H1 (cell line): ENCODE measurements around the gene C22orf31. TPM values are rescaled to one million over a fixed set of nuclear protein-coding genes. Genes with fewer than 3 reads are reported as not detected.

Source experiments
- CTCF ChIA-PET: fragments of 300-600 bp; sonication (Branson Sonifier 250); formaldehyde crosslinking; loops from one replicate; lab custom pipeline; 2021; ENCODE audit not compliant: partially characterized antibody; lab: Charles Lee
- POLR2A ChIA-PET: fragments of 300-600 bp; sonication (Branson Sonifier 250); formaldehyde crosslinking; loops from one replicate; lab custom pipeline; 2021; ENCODE audit warnings: inconsistent platforms; ENCODE audit not compliant: partially characterized antibody; lab: Charles Lee
- DNase-seq, 2 experiments: peaks; one replicate each; pipeline versions ENCODE4 v3.0.0 to v3.0.0-alpha.2; 2010 to 2022; ENCODE audit warnings: low spot score in 2 of 2, low read depth in 1 of 2, mixed read lengths in 1 of 2
- FAIRE-seq: peaks from 2 replicates; lab custom pipeline; 2011; peaks lifted over from hg19 to GRCh38; lab: Jason Lieb, UNC
- H2AFZ ChIP-seq: 2 replicates; pipeline ENCODE4 v1.8.1; 2012; ENCODE audit warnings: low read length, inconsistent platforms
- H2AK5ac ChIP-seq: 2 replicates; pipeline ENCODE4 v1.6.1; 2013; ENCODE audit warnings: low read depth, low read length
- H2BK120ac ChIP-seq: replicated peaks from 2 replicates; pipeline ENCODE3; 2013; ENCODE audit warnings: low read depth, low read length, inconsistent platforms
- H2BK12ac ChIP-seq: 2 replicates; pipeline ENCODE4 v1.6.1; 2013; ENCODE audit warnings: low read depth, low read length
- H2BK15ac ChIP-seq: 2 replicates; pipeline ENCODE4 v1.6.1; 2013; ENCODE audit warnings: low read length
- H2BK20ac ChIP-seq: 2 replicates; pipeline ENCODE4 v1.6.1; 2013; ENCODE audit warnings: low read length
- H2BK5ac ChIP-seq: 2 replicates; pipeline ENCODE4 v1.6.1; 2013; ENCODE audit warnings: low read depth, low read length
- H3K14ac ChIP-seq: 2 replicates; pipeline ENCODE4 v1.6.1; 2013; ENCODE audit warnings: inconsistent platforms; ENCODE audit not compliant: insufficient read length
- H3K18ac ChIP-seq: 2 replicates; pipeline ENCODE4 v1.6.1; 2013; ENCODE audit warnings: low read length; ENCODE audit errors: extremely low read depth
- H3K23ac ChIP-seq: 2 replicates; pipeline ENCODE4 v1.6.1; 2013; ENCODE audit warnings: inconsistent platforms; ENCODE audit not compliant: insufficient read length
- H3K23me2 ChIP-seq: 2 replicates; pipeline ENCODE4 v1.6.1; 2013; ENCODE audit warnings: low read depth, low read length
- H3K27ac ChIP-seq: 2 replicates; pipeline ENCODE4 v1.6.1; 2011; ENCODE audit warnings: low read depth, low read length, inconsistent platforms
- H3K27me3 ChIP-seq, 4 experiments: replicated peaks in 1 of 4; 1 replicate in 1 of 4; 2 replicates in 3 of 4; pipeline versions ENCODE4 v1.6.1 to v1.8.1; 2011 to 2013; ENCODE audit warnings: low read length in 3 of 4, mild to moderate bottlenecking in 3 of 4, inconsistent platforms in 2 of 4, mixed read lengths in 2 of 4, moderate library complexity in 1 of 4; ENCODE audit not compliant: control insufficient read depth in 3 of 4, insufficient read depth in 3 of 4; ENCODE audit errors: extremely low read depth in 1 of 4
- H3K36me3 ChIP-seq, 4 experiments: 2 replicates each; pipeline versions ENCODE4 v1.6.1 to v1.8.1; 2011 to 2013; ENCODE audit warnings: mild to moderate bottlenecking in 4 of 4, low read length in 3 of 4, moderate library complexity in 2 of 4, control low read depth in 1 of 4, inconsistent platforms in 1 of 4; ENCODE audit not compliant: insufficient read depth in 4 of 4, control insufficient read depth in 2 of 4
- H3K4ac ChIP-seq: replicated peaks from 2 replicates; pipeline ENCODE3; 2013; ENCODE audit warnings: low read length, low read depth, mixed read lengths, inconsistent platforms; ENCODE audit not compliant: insufficient read length
- H3K4me1 ChIP-seq, 4 experiments: replicated peaks in 1 of 4; 1 replicate in 1 of 4; 2 replicates in 3 of 4; pipeline versions ENCODE4 v1.6.1 to v1.8.1; 2011 to 2013; ENCODE audit warnings: low read length in 3 of 4, inconsistent platforms in 2 of 4, mixed read lengths in 1 of 4; ENCODE audit not compliant: insufficient read depth in 4 of 4, control insufficient read depth in 3 of 4
- H3K4me2 ChIP-seq, 2 experiments: 2 replicates each; pipeline versions ENCODE4 v1.6.1 to v1.8.1; 2011 to 2013; ENCODE audit warnings: low read depth in 2 of 2, low read length in 2 of 2, control low read depth in 1 of 2, inconsistent platforms in 1 of 2, mild to moderate bottlenecking in 1 of 2; ENCODE audit not compliant: insufficient read depth in 1 of 2
- H3K4me3 ChIP-seq, 4 experiments: fragments of 200-600, 300-600 bp in 1 of 4; sonication (generic), shearing (Covaris generic), sonication (Bioruptor Twin) in 1 of 4; 2 replicates each; pipeline versions ENCODE4 v1.5.1 to v1.8.1; 2011 to 2016; ENCODE audit warnings: low read length in 4 of 4, low read depth in 3 of 4, control low read depth in 2 of 4, inconsistent platforms in 2 of 4, mild to moderate bottlenecking in 2 of 4, mixed read lengths in 1 of 4, moderate library complexity in 1 of 4; ENCODE audit not compliant: insufficient read depth in 2 of 4; ENCODE audit errors: extremely low read depth in 1 of 4
- H3K56ac ChIP-seq: replicated peaks from 2 replicates; pipeline ENCODE3; 2013; ENCODE audit warnings: low read depth, mild to moderate bottlenecking, mixed read lengths, low read length, inconsistent platforms; ENCODE audit not compliant: insufficient read length
- H3K79me1 ChIP-seq: 2 replicates; pipeline ENCODE4 v1.6.1; 2013; ENCODE audit warnings: low read depth, low read length, control low read depth
- H3K79me2 ChIP-seq, 2 experiments: 2 replicates each; pipeline versions ENCODE4 v1.6.1 to v1.8.1; 2012 to 2013; ENCODE audit warnings: low read length in 2 of 2, mild to moderate bottlenecking in 2 of 2, inconsistent platforms in 1 of 2; ENCODE audit not compliant: insufficient read depth in 2 of 2, control insufficient read depth in 1 of 2
- H3K9ac ChIP-seq, 4 experiments: replicated peaks in 1 of 4; 1 replicate in 1 of 4; 2 replicates in 3 of 4; pipeline versions ENCODE4 v1.6.1 to v1.8.1; 2011 to 2013; ENCODE audit warnings: low read depth in 3 of 4, low read length in 3 of 4, control low read depth in 2 of 4, mild to moderate bottlenecking in 2 of 4, moderate library complexity in 2 of 4, inconsistent platforms in 1 of 4; ENCODE audit errors: extremely low read depth in 1 of 4
- H3K9me3 ChIP-seq, 2 experiments: 2 replicates each; pipeline versions ENCODE4 v1.6.1 to v1.8.1; 2012 to 2013; ENCODE audit warnings: mild to moderate bottlenecking in 2 of 2, moderate library complexity in 2 of 2, control low read depth in 1 of 2, inconsistent platforms in 1 of 2, low read depth in 1 of 2, low read length in 1 of 2, mixed read lengths in 1 of 2; ENCODE audit not compliant: insufficient read depth in 2 of 2
- H4K20me1 ChIP-seq, 2 experiments: replicated peaks in 1 of 2; 2 replicates each; pipeline versions ENCODE3 to v1.8.1; 2011 to 2013; ENCODE audit warnings: inconsistent platforms in 2 of 2, low read length in 2 of 2, mild to moderate bottlenecking in 1 of 2; ENCODE audit not compliant: insufficient read depth in 2 of 2, control insufficient read depth in 1 of 2
- H4K5ac ChIP-seq: 2 replicates; pipeline ENCODE4 v1.6.1; 2013; ENCODE audit warnings: low read length, low read depth, mixed read lengths, inconsistent platforms; ENCODE audit not compliant: insufficient read length
- H4K8ac ChIP-seq: 2 replicates; pipeline ENCODE4 v1.8.0; 2013; ENCODE audit warnings: mild to moderate bottlenecking, moderate library complexity, low read length, inconsistent platforms; ENCODE audit not compliant: insufficient read depth; ENCODE audit errors: extremely low read depth
- H4K91ac ChIP-seq: replicated peaks from 2 replicates; pipeline ENCODE3; 2013; ENCODE audit warnings: low read length, mixed read lengths, inconsistent platforms; ENCODE audit not compliant: insufficient read length
- EGR1 ChIP-seq: IDR thresholded peaks from 2 replicates; pipeline ENCODE4 v1.6.1; 2011; ENCODE audit warnings: low read depth, low read length, borderline replicate concordance
- KDM5A ChIP-seq: fragments of 200-600 bp; IDR thresholded peaks from 2 replicates; pipeline ENCODE4 v1.7.1; 2012; ENCODE audit warnings: mild to moderate bottlenecking, low read length, inconsistent platforms, mixed read lengths
- MAFK ChIP-seq: IDR thresholded peaks from 2 replicates; pipeline ENCODE4 v1.6.1; 2012; ENCODE audit warnings: low read depth, mild to moderate bottlenecking, improper control_type of control experiment, low read length
- NANOG ChIP-seq: IDR thresholded peaks from 2 replicates; pipeline ENCODE4 v1.6.1; 2011; ENCODE audit warnings: low read length, low read depth, mild to moderate bottlenecking, inconsistent platforms; ENCODE audit not compliant: insufficient read depth, poor library complexity, severe bottlenecking
- NRF1 ChIP-seq: IDR thresholded peaks from 2 replicates; pipeline ENCODE4 v1.6.1; 2011; ENCODE audit warnings: mild to moderate bottlenecking, low read depth, low read length, improper control_type of control experiment
- POU5F1 ChIP-seq: IDR thresholded peaks from 2 replicates; pipeline ENCODE4 v1.6.1; 2011; ENCODE audit warnings: low read depth, mild to moderate bottlenecking, low read length, moderate library complexity
- RBBP5 ChIP-seq: IDR thresholded peaks from 2 replicates; pipeline ENCODE4 v1.7.1; 2012; ENCODE audit warnings: low read depth, mild to moderate bottlenecking, inconsistent platforms, low read length, moderate library complexity, borderline replicate concordance
- RNF2 ChIP-seq: fragments of 200-900, 300-1000 bp; sonication (generic); IDR thresholded peaks from 2 replicates; pipeline ENCODE4 v1.7.1; 2016; ENCODE audit warnings: borderline replicate concordance, low read depth, mild to moderate bottlenecking, antibody characterized with exemption, low read length; ENCODE audit not compliant: poor library complexity, severe bottlenecking; ENCODE audit errors: missing control alignments
- RXRA ChIP-seq: IDR thresholded peaks from 2 replicates; pipeline ENCODE4 v1.6.1; 2011; ENCODE audit warnings: low read depth, mild to moderate bottlenecking, low read length, moderate library complexity; ENCODE audit not compliant: insufficient read depth
- SAP30 ChIP-seq: fragments of 300-600 bp; sonication (generic); IDR thresholded peaks from 2 replicates; pipeline ENCODE4 v1.7.1; 2012; ENCODE audit warnings: low read length, moderate library complexity, mild to moderate bottlenecking, inconsistent platforms; ENCODE audit not compliant: insufficient read depth, insufficient replicate concordance
- SIRT6 ChIP-seq: IDR thresholded peaks from one replicate; pipeline ENCODE4 v1.7.1; 2012; ENCODE audit warnings: low read length, inconsistent platforms
- SIX5 ChIP-seq: IDR thresholded peaks from 2 replicates; pipeline ENCODE4 v1.6.1; 2011; ENCODE audit warnings: mild to moderate bottlenecking, low read depth, low read length
- SUZ12 ChIP-seq: fragments of 200-600 bp; sonication (generic); IDR thresholded peaks from 2 replicates; pipeline ENCODE4 v1.6.1; 2012; ENCODE audit warnings: mild to moderate bottlenecking, inconsistent platforms, low read length, moderate library complexity, mixed read lengths
- TAF1 ChIP-seq: IDR thresholded peaks from 2 replicates; pipeline ENCODE4 v1.6.1; 2011; ENCODE audit warnings: mild to moderate bottlenecking, low read depth, low read length
- WGBS, 2 experiments: shearing (Covaris generic) in 1 of 2; methylation state at CpG; one replicate each; pipeline versions ENCODE4 v1.1.6 to v1.1.7; 2013 to 2015; ENCODE audit warnings: low lambda C conversion rate in 2 of 2, mixed read lengths in 2 of 2, inconsistent platforms in 1 of 2, low coverage in 1 of 2, missing lambda C conversion rate in 1 of 2; ENCODE audit not compliant: insufficient replicate concordance in 2 of 2, insufficient coverage in 1 of 2, insufficient read length in 1 of 2; ENCODE audit errors: extremely low coverage in 1 of 2, missing lambda C conversion rate in 1 of 2; 5-methylcytosine and 5-hydroxymethylcytosine counted together
- polyA plus RNA-seq, 7 experiments: library from polyadenylated mRNA; depleted of rRNA in 3 of 7; stranded (reverse) in 5 of 7; unstranded in 2 of 7; fragments of >200 nt in 5 of 7; fragments of 200-250 nt in 2 of 7; gene quantifications; 1 replicate in 5 of 7; 2 replicates in 1 of 7; 4 replicates in 1 of 7; pipeline versions ENCODE4 v1.2.1 to v1.2.3, GENCODE V29; 2011 to 2013; ENCODE audit warnings: missing spikeins in 2 of 7, mixed read lengths in 2 of 7
- total RNA-seq: library from RNA; stranded (reverse); fragmentation: NEBNext Ultra II Directional; extraction: Animal tissue kit (Norgen Biotek cat#: 25700); gene quantifications from 2 replicates; pipeline ENCODE4 v1.2.1, GENCODE V29; 2021

C22orf31 gene
- total and polyA plus RNA-seq, 2 of the 8 experiments (the other 6 are each of a cell fraction or from before 2014, with no cell fraction given): not detected

DNA sequence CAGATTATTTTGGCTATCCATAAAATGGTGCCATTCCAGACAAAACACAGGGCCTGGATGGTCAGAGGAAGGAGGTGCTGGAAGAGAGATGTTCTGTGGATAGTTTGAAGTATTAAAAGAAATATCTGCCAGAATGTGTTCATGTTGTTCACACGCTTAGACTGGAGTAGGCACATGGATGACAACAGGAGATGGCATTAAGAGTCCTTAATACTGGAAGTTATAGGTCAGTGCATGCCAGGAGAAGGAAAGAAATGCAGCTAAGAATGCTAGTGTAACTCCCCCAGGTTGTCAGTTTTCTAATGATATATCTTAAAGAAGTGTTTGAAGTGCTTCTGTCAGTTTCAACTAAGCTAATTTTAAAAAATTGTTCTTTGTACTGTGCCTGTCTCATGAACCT, 31.4 kb upstream of the C22orf31 start:
- Histone ChIP-seq H2AFZ (no peak overlapping the region), H2BK120ac (no peak overlapping the region), H3K27ac (no peak overlapping the region), H2AK5ac (no peak overlapping the region), H4K20me1 (peaks cover 0 to 1% of the 10 kb centered on the region in 2 experiments), H3K4me2 (no peak overlapping the region), H3K56ac (no peak overlapping the region), H3K4me3 (no peak overlapping the region), H3K23me2 (no peaks in the 10 kb centered on the region), H2BK5ac (no peak overlapping the region), H3K4ac (no peak overlapping the region), H3K14ac (no peak overlapping the region), H3K79me1 (no peaks in the 10 kb centered on the region), H3K23ac (no peak overlapping the region), H4K8ac (no peak overlapping the region), H4K5ac (no peak overlapping the region), H3K27me3 (no peaks in the 10 kb centered on the region), H3K79me2 (no peaks in the 10 kb centered on the region), H3K18ac (no peak overlapping the region), H2BK20ac (no peak overlapping the region), H3K36me3 (no peaks in the 10 kb centered on the region), H3K9ac (no peak overlapping the region), H2BK15ac (no peak overlapping the region), H4K91ac (no peak overlapping the region), H2BK12ac (no peak overlapping the region), H3K9me3 (no peaks in the 10 kb centered on the region), H3K4me1 (peaks cover 0 to 7% (median 5%) of the 10 kb centered on the region in 4 experiments; a peak in 3 of 7 replicates)
- WGBS, 2 experiments: 96% methylated on average over 1 of the region's 1 CpG; no CpG with 5 or more reads in 1 of the 2 experiments
- DNase-seq (no peak), FAIRE-seq (no peak)
- ChIA-PET CTCF (interaction anchor here (1.3 kb wide), 1 partner anchor 61 kb away, joined by 3 read pairs; no protein-coding TSS in a partner anchor), POLR2A (interaction anchor here (1.4 kb wide), 1 partner anchor 9 kb away, joined by 3 read pairs; no protein-coding TSS in a partner anchor)
- TF ChIP-seq SIX5 (no peak), NRF1 (no peak), TAF1 (no peak), KDM5A (no peak), EGR1 (no peak), SAP30 (no peak), RBBP5 (no peak), SUZ12 (no peak), SIRT6 (no peak), RXRA (no peak), RNF2 (no peak), NANOG (no peak), MAFK (no peak), POU5F1 (no peak)
